Activated CD4-positive, alpha-beta T cell treated with anti-CD3 and anti-CD28 coated beads for 48 hours (primary cell): Measurements from ENCODE around the gene MCAT.
A peak's percentile ranks its signal among the peaks of the same experiment; 100 is the strongest.
"Not testable (repeated sequence)": the region's sequence is repeated elsewhere in the genome, so short reads cannot be mapped to it uniquely, and the experiment has no call there.

Experiments
- DNase-seq: peaks from one replicate; pipeline ENCODE4 v3.0.0-alpha.2; 2020

MCAT gene

DNA sequence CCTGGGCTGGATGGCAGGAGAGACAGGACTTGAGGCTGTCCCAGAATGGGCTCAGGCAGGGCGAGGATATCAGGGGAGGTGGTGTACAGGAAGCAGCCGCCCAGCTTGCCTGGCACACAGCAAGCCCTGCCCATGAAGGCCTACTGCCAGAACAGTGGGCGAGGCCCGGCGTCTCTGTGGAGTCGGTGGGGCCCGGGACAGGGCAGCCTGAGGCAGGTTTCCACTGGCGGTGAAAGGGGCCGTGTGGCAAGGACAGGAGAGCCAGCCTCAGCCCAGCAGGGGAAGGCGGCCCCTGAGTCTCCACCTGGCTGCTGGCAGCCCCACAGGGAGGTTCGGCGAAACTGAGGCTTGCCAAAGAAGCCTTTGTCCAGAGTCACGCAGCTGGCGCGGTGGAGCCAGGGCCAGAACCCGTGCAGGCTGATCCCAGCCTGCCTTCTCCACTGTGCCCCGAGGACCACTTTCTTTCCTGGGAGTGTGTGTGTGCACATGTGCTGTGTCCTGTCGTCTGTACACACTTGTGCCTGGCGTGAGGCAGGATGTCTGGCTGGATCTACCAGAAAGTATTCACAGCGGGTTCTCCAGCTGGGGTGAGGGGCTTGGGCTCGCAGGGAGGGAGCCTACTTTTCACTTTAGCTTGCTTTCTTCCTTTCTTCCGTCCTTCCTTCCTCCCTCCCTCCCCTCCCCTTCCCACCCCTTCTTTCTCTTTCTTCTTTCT is 9.3 kb upstream of the MCAT start:
- DNase-seq = peak; percentile 75

DNA sequence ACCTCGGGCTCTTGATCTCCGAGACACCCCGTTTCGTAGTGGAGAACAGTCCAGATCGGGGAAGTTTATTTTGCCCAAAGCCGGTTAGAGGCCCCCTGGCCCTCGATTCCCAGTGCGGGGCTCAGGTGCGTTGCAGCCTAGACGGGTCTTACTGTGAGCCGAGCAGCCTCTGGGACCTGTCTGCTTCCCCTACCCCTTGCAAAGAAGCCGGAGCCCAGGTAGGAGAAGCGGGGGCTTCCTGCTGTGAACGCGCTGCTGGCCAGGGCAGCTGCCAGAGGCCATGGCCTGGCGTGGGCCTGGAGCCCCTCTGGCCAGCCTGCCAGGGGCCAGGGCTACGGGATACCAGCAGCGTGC is 8.8 kb upstream of the MCAT start:
- no peak for DNase-seq

DNA sequence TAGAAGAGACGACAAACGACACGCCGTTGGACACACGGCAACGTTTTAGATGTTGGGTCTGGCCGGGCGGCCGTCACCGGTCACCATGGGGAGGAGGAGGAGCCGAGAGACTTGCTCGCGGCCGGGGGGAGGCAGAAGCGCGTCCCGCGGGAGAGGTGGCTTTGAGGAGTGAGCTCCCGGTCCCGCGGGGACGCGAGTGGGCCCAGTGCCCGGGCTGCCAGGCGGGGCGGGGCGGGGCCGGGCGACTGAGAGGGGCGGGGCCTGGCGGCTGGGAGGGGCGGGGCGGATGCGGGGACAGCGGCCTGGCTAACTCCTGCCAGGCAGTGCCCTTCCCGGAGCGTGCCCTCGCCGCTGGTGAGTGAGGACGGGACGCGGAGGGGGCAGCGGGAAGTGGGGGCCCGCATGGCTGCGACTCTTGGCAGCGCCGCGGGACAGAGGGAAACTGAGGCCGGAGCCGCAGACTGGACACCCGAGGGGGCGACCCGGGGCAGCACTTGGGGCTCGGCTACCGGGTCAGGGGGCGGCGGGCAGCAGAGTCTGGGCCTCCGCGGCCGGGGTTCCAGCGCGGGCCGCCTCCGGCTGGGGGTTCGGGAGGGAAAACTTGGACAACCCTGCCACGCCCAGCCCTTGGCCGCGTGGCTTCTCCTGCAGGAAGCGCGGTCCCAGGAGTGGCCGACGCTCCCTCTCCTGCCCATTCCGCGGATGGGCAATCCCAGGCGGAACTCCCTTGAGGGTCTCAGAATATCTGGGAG is 8.2 kb upstream of the MCAT start, which contains the start of gene TSPO:
Gene TSPO (plus strand): TSS at position 309 of the 752 bp plus-strand sequence. CDS start 7,680 bp downstream, outside the sequence.
- peak; percentile 65 for DNase-seq

DNA sequence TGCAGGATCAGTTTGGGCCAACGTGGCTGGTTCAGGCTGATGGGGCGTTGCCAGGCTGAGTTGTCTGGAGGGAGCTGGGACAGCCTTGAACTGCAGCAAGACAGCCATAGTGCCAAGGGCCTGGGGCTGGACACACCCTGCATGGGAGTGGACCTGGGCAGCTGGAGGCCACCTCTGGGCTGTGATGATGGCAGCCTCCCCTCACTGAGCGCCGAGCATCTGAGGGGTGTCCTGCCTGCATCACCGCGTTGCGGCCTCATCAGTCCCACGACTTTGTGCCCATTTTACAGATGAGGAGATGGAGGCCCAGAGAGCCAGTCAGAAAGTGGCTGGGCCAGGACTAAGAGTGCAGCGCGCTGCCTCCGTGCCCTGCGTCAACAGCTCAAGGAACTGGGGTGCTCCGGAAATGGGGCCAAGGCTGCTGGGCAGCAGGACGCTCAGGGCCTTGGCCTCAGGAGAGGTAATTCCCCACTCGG is 7.6 kb upstream of the MCAT start:
- no peak for DNase-seq

DNA sequence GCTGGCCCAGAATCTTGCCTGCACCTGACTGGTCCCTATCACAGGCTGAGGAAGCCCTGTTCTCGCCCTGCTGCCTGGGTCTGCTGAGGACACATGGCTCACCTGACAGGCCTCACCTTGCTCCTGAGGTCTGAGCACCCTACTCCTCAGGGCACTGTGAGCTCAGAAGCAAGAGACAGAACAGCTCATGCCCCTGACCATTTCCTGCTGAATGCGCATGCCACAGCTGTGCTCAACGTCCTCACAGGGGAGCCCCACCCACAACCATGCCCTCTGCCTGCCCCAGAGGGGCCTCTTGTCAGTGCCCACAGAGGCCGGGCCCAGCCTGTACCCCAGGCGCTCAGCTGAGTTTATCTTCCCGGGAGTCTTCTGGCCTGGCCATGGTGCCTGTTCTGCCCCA is 5.4 kb upstream of the MCAT start:
- no peak for DNase-seq

DNA sequence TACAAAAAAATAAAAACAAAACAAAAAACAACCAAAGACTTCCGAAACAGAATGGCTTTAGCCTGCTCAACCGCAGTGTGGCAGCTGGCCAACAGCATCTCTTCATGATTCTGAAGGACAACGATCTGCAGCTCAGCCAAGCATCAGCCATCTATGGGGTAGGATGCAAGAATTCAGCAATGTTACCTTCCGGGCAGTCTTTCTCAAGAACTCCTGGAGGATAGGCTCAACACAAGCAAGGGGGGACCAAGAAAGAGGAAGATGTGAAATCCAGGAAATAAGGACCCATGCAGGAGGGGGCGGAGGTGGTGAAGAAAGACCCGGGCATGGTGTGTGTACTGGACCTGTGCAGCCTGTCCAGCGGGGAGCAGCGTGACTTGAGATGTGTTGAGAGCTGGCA is 4.6 kb upstream of the MCAT start:
- DNase-seq = no peak

DNA sequence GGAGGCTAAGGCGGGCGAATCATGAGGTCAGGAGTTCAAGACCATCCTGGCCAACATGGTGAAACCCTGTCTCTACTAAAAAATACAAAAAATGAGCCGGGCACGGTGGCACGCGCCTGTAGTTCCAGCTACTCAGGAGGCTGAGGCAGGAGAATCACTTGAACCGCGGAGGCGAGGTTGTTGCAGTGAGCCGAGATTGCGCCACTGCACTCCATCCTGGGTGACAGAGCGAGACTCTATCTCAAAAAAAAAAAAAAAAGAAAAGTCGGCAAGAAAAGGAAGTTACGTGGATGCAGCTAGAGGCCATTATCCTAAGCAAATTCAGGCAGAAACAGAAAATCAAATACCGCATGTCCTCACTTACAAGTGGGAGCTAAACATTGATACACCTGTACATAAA is 3.1 kb upstream of the MCAT start:
- DNase-seq = not testable (repeated sequence)

DNA sequence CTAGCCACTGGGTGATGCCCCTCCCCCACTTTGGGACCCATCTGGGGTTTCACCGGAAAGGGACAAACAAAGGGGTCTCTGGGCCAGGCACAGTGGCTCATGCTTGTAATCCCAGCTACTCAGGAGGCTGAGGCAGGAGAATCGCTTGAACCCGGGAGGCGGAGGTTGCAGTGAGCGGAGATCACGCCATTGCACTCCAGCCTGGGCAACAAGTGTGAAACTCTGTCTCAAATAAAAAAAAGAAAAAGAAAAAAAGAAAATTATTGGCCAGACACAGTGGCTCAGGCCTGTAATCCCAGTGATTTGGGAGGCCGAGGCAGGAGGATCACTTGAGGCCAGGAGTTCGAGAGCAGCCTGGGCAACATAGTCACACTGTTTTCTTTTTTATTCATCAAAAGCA is 2.2 kb upstream of the MCAT start:
- not testable (repeated sequence) for DNase-seq

DNA sequence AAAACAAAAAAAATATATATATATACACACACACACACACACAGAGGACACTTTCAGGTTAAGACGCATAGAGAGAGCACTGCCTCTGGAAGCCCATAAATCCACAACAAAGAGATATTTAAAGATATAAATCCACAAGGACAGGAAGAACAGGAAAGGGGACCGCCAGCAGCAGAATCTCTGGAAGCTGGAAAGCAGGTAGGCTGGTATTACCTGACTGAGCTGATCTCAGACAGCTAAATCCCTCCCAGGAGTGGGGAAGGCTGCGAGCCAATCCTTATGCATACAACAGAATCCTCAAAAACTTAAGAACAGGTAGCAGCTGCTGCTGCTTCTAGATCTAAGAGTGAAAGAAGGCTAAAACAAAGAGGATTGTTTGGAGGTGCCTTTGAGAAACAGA is 1.8 kb upstream of the MCAT start:
- no peak for DNase-seq

DNA sequence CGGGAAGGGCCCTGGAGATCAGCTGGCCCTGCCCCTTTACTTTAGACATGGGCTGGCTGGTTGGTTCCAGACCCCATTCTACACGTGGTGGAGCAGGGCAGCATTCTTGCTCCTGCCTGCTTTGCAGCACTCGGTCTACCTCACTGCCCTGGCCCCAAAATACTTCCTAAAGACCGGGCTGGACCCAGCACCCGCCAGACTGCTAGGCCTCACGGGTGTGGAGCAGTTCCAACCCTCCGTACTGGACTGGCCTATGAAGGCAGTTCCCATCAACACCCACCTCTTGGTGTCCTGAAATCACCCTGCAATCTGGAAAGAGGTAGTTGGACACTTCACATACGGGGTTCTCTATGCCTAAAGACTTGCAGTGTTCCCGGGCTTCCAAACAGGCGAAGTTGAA is 6.4 kb downstream of the MCAT start:
- no peak for DNase-seq

DNA sequence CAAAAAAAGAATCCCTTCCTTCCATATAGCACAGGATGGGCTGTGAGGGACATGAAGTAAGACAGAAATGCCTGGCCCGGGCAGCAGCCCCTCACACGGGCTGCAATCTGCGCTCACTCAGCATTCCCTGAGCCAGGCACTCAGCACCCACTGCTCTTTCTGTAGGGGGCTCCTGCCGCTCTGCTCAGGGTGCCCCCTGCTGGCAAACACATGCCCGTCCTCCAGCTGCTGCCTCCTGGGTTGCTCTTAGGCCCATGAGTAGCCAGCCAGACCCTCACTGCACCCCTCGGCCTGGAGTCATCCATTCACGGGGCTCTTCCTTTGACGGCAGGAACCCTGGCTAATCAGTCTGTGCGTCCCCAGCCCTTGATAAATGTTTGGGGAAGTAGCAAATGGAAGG is 6.9 kb downstream of the MCAT start:
- DNase-seq = peak; percentile 48

DNA sequence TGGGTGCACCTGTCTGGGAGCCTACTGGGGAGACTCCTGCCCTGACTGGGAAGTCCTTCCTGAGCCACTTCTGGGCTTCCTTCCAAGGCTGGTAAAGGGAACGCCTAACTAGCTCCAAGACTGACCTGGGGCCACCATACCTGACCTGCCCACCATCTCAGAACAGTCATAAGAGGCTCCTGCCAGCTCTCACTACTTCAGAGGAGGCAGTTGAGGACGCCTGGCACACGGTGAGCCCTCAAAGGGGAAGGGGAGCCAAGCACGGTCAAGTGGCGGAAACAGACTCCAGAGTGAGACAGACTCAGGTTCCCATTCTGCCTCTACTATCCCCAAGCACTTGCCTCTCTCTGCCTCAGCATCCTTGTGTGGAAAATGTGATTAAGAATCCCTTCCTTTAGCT is 7.6 kb downstream of the MCAT start:
- no peak for DNase-seq

DNA sequence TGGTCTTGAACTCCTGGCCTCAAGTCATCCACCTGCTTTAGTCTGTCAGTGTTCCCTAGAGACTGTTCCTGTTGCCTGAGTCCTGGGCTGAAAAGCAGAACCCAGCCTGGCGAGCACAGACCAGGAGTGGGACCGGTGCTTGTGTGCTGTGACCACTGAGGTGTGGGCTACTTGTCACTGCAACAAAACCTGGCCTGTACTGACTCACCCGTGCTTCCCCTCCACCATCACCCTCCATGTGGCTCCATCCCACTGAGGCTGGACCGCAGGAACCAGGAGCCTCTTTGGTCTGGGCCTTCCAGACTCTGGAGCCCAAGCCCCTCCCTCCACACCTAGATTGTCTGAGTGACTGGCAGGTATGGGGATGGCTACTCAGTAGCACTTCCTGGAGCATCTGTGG is 8.6 kb downstream of the MCAT start:
- DNase-seq = no peak

DNA sequence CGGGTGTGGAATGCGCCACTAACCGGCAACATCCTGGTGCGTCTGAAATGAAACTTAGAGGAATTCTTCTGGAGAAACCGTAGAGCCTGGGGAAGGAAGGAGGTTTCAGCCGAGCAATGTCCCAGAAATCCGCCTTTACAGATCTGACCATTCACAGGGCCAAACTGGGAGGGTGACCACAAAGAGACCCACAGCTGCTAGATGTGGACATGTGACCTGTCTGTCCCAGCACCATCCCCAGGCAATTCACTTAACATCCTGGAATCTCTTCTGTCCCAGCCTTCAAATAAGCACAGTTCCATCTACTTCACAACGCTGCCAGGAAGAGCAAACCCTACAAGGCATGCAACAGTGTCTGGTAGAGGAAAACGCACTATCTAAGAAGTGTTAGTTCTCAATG is 9.8 kb downstream of the MCAT start:
- DNase-seq = no peak

DNA sequence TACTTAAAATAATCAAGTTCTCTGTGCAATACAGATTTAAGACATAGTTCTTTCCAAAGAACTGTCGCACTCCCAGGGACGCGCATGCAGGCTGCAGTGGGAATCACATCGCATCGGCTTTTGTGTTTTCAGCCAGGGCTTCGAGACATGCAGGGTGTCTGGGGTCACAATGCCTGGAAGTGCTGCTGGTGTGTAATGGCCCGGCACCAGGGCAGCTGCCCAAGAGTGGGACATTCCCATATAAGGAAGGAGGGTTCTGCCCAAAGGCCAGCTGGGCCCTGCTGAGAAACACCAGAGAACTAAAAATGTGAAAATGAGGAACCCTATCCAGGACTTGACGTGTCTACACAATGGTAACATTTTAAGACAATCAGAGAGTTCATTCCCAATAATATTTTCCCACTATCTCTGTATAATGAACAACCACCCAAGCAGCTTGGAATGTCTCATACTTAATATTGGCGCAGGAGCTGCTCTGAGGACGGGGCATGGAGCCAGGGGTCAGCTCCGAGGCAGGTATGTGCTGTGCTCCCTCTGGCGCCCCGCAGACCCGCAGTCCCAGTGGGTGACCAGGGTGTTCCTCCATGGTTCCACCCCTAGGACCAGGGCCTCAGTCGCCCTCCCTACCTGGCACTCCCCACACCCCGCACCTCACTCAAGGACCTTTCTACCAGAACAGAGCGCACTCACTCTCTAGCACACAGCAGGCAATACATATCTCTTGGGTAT is 11.3 kb downstream of the MCAT start:
- no peak for DNase-seq

DNA sequence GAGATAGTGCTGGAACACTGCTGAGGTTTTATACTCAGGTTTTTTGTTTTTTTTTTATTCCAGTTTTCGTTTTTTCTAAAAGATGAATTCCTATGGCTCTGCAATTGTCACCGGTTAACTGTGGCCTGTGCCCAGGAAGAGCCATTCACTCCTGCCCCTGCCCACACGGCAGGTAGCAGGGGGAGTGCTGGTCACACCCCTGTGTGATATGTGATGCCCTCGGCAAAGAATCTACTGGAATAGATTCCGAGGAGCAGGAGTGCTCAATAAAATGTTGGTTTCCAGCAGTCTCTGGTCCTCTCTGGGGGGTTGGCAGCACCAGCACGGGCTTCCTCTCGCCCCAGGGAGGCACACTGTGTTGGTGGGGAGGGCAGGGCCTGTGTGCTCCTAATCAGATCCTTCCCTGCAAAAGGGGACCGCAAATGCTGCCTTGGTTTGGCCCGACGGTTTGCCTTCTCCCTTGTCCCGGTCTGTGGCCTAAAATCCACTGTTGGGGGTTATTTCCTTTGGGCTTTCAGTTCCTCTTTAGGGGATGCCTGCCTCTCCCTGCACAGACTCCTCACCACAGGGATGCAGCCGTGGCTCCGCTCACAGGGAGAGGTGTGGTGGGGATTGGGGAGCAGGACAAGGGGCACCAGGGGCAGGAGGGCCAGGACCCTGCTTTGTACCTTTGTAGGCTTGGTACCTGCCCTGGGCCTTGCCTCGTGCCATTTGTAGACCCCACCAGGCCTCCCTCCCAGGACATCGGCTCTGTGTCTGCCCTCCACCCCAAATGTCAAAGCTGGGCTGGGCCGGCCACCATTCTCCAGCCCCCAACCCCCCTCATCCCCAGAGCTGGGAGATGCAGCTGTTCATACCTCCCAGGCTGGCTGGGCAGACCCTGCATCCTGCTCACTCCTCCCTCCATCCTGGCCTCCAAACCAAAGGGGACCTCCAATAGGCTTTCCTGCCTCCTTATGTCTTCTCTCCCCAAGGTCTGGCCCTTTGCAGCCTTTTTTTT is 13.5 kb downstream of the MCAT start:
- DNase-seq = no peak

DNA sequence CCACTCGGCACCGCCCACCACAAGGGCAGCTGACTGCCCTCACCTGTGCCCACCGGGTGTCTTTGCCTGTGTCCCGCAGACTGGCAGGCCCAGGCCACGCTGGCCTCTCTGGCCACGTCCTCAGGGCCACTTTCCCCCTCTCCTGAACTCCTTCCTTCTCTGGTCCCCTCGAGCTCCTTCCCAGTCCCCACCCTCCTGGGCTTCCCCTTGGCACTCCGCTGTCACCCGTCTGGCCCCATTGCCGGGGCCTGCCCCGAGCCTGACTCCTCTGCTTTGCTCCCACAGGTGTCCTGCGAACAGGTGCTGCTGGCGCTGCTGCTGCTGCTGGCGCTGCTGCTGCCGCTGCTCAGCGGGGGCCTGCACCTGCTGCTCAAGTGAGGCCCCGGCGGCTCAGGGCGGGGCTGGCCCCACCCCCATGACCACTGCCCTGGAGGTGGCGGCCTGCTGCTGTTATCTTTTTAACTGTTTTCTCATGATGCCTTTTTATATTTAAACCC is 14.2 kb downstream of the MCAT start:
- DNase-seq = no peak

DNA sequence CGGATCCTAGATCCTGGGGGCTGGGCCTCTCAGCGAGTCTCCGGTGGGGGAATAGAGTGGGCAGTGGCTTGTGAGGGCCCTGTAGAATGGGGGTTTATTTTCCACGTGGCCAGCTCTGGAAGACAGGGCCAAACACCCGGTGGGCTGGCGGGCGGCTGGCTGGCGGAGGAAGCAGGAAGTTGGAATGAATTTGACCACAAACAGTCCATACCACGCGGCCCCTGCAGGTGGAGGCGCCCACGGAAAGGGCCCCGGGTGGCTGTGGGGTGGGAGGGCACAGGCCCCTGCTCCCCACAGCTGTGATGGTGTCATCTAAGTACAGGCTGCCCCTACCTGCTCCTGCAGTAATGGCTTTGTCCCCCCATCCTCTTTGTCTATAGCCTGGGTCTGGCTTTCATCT is 15.1 kb downstream of the MCAT start:
- DNase-seq = no peak

DNA sequence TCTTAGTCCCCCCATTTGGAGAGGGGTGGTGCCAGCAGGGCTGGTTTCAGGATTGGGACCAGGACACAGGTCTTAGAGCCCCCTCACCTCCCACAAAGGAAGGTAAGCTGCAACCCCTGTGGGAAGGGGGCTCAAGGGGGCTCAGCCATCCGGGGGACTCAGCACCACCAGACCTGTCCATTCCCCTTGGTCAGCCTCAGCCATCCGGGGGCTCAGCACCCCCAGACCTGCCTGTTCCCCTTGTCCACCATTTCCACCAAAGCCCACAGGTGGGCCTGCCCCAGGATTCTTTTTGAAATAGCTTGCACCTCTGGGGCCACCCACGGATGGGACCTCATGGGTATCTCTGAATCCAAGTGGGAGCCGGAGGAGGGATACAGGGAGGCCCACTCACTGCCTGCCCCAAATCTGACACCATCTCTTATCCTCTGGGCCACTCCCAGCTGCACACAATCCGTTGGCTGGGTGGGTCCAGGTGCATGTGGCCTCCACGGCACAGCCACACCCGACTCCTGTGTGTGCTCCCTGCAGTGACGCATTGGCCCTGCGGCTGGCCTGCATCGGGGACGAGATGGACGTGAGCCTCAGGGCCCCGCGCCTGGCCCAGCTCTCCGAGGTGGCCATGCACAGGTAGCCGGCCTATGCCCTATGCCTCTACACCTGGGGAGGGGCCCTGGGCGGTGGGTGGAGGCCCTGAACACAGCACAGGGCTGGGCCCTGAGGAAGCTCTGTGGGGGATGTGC is 15.9 kb downstream of the MCAT start:
- no peak for DNase-seq

DNA sequence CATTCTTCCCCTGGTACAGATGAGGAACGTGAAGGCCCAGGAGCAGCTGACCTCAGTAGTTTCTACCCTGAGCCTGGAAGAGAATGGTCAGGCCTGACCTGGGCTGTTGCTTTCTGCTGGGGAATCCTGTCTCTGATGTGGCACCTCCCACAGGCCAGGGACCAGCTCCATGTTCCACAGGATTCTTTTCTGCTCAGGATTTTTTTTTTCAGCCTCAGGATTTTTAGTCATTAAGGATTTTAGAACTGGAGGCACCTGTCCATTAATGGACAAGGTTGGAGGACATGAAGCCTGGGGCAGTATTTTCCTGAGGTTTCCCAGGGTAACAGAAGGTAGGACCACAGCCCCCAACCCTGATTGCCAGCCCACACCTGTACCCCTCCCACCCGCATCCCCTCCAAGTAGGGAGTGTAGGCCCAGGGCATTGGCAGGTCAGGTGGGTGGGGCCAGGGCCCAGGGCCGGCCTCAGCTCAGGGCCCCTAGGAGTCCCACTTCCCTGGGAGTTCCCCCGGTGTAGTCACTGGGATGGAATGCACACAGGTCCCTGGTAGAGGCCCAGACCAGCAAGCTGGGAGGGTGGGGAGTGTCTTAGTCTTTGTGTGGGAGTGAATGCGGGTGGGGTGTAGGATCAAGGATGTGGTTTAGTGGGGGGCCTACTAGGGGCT is 16.6 kb downstream of the MCAT start:
- DNase-seq = no peak

DNA sequence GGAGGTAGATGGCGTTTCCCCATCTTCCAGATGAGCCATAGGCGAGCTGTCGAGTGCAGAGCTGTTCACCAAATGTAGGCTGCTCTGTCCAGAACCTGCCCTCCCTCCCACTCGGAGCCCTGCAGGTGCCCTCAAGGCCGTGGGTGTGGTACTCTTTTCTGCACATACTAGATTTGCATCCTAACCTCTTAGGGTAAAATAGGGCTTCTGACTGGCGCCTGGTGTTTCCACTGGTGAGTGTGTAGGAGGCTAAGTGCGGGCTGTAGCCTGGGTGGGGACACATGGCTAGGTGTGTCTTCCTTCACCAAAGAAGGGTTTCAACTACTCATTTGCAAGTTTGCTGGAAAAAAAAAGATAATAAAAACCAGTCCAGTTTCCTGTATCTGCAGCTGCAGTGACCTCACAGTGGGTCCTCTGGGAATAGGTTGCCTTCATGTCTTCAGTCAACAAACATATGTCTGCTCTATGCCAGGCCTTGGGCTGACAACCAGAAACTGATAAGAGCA is 24.2 kb downstream of the MCAT start:
- DNase-seq = no peak
